ENCODE results near the gene S1PR2. TPM values are rescaled to one million over a fixed set of nuclear protein-coding genes. Genes with fewer than 3 reads are reported as not detected.

The S1PR2 gene
- total and polyA plus RNA-seq, 9 of the 15 experiments (the other 6 are each of a cell fraction or from before 2014, with no cell fraction given) = 1.5 to 3.9 (median 2.0) TPM

GRCh38 chr19:10194500-10195198 lies 36.5 kb downstream of the S1PR2 start, which contains the start of gene DNMT1 (continued):
- no peak for TF ChIP-seq IRF9 (tag; IDR thresholded peaks at IDR 0.05)
- no peak for TF ChIP-seq PTBP1 (IDR thresholded peaks at IDR 0.05; ENCODE audit: low read depth, low read length)
- no peak for TF ChIP-seq ZNF408 (CRISPR knock-in tag; IDR thresholded peaks at IDR 0.05; ENCODE audit: low read depth)
- TF ChIP-seq MEF2A (IDR thresholded peaks at IDR 0.05; ENCODE audit: control insufficient read depth, low read depth, low read length) = no peak
- TF ChIP-seq CXXC5 (CRISPR knock-in tag; IDR thresholded peaks at IDR 0.05) = peak; percentile 81
- TF ChIP-seq MAX (CRISPR knock-in tag; IDR thresholded peaks at IDR 0.05) = peak; percentile 73
- no peak for TF ChIP-seq ZNF592 (IDR thresholded peaks at IDR 0.05)
- no peak for TF ChIP-seq ZNF143 (CRISPR knock-in tag; IDR thresholded peaks at IDR 0.05)
- no peak for TF ChIP-seq ZNF780A (CRISPR knock-in tag; IDR thresholded peaks at IDR 0.05)
- peak; percentile 42 for TF ChIP-seq ATF6 (CRISPR knock-in tag; IDR thresholded peaks at IDR 0.05)
- peak; percentile 31; the same call in 1 of the 2 replicates for TF ChIP-seq GMEB1 (CRISPR knock-in tag; IDR thresholded peaks at IDR 0.05)
- TF ChIP-seq RFX5 (IDR thresholded peaks at IDR 0.05; ENCODE audit: low read depth, low read length) = no peak
- TF ChIP-seq THRAP3 (IDR thresholded peaks at IDR 0.05; ENCODE audit: borderline replicate concordance) = no peak

All from K562 (cell line).